GDM1 (cell line): Measurements from ENCODE around the gene SH2B2.
"Not testable (repeated sequence)": the region's sequence is repeated elsewhere in the genome, so short reads cannot be mapped to it uniquely, and the experiment has no call there.

Source experiments
- DNase-seq: peaks from one replicate; lab custom pipeline; 2025; lab: John Stamatoyannopoulos, UW

The SH2B2 gene

GRCh38 chr7:102337002-102337401 lies 50.3 kb downstream of the SH2B2 start:
- not testable (repeated sequence) for DNase-seq

GRCh38 chr7:102337420-102337819 lies 50.8 kb downstream of the SH2B2 start:
- DNase-seq = not testable (repeated sequence)

GRCh38 chr7:102340599-102341368 lies 54.1 kb downstream of the SH2B2 start:
- DNase-seq = not testable (repeated sequence)

GRCh38 chr7:102346983-102347382 lies 60.3 kb downstream of the SH2B2 start:
- DNase-seq = not testable (repeated sequence)

GRCh38 chr7:102356344-102356743 lies 69.7 kb downstream of the SH2B2 start, which contains the start of gene SPDYE6:
SPDYE6 (minus strand) TSS chr7:102356444; CDS start chr7:102356023, 421 bp downstream.
- not testable (repeated sequence) for DNase-seq

GRCh38 chr7:102363549-102364393 lies 77.1 kb downstream of the SH2B2 start:
- peak; percentile 97 for DNase-seq

GRCh38 chr7:102364394-102364886 lies 77.8 kb downstream of the SH2B2 start:
- not testable (repeated sequence) for DNase-seq

GRCh38 chr7:102365390-102365789 lies 78.7 kb downstream of the SH2B2 start:
- not testable (repeated sequence) for DNase-seq

GRCh38 chr7:102370038-102370437 lies 83.4 kb downstream of the SH2B2 start:
- DNase-seq = not testable (repeated sequence)
